Type B pancreatic cell (in vitro differentiated cells): ENCODE measurements around the gene OVCH1. TPM values are rescaled to one million over a fixed set of nuclear protein-coding genes. Genes with fewer than 3 reads are reported as not detected.
A peak's percentile ranks its signal among the peaks of the same experiment; 100 is the strongest.

Experiments
- DNase-seq: peaks from one replicate; pipeline ENCODE4 v3.0.0; 2021; ENCODE audit warnings: mixed read lengths; ENCODE audit not compliant: unreplicated experiment; ENCODE audit errors: extremely low spot score
- H3K27ac Mint-ChIP-seq: 2 replicates; pipeline ENCODE4 v1.8.0; 2021; ENCODE audit warnings: mild to moderate bottlenecking, mixed read lengths
- H3K27me3 Mint-ChIP-seq: 2 replicates; pipeline ENCODE4 v1.8.0; 2021; ENCODE audit warnings: mixed read lengths
- H3K36me3 Mint-ChIP-seq: 2 replicates; pipeline ENCODE4 v1.8.0; 2021; ENCODE audit warnings: mixed read lengths
- H3K4me1 Mint-ChIP-seq: one replicate; pipeline ENCODE4 v1.8.0; 2021; ENCODE audit warnings: mixed read lengths; ENCODE audit not compliant: unreplicated experiment
- H3K4me3 Mint-ChIP-seq: 2 replicates; pipeline ENCODE4 v1.8.0; 2021; ENCODE audit warnings: mild to moderate bottlenecking, mixed read lengths
- H3K9me3 Mint-ChIP-seq: 2 replicates; pipeline ENCODE4 v1.8.0; 2021; ENCODE audit warnings: mixed read lengths
- total RNA-seq: library from RNA; stranded (reverse); gene quantifications from 2 replicates; pipeline ENCODE4 v1.2.1, GENCODE V29; 2021; ENCODE audit warnings: low replicate concordance
- TF ChIP-seq, protein P1 (sequence below): fragments of 200-600 bp; sonication (generic); conservative IDR thresholded peaks from 2 replicates; pipeline ENCODE4 v1.5.0; 2021; ENCODE audit warnings: antibody characterized with exemption, mild to moderate bottlenecking

Gene OVCH1
- total RNA-seq, 1 donor from 2014 or later = 1.0 TPM

DNA sequence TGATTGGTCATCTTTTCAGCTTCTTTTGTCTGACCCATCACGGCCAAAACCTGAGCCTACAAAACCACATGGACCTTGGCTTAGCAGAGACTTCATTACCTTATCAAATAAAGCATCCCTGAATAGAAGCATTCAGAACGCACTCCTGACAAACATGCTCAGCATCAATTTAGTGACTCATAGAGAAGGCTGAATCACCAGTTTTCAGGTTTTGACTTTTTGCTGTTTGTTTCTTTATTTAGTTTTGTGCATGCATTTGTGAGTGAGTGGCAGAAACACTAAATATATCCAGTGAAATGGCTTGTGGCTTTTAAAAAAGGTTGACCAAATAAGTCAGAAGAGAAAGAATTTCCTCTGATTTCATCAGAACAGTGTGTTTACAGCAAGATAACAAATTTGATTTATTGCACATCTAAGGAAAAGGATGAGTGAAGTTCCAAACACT is 19.0 kb upstream of the OVCH1 start:
- TF ChIP-seq, protein P1, sequence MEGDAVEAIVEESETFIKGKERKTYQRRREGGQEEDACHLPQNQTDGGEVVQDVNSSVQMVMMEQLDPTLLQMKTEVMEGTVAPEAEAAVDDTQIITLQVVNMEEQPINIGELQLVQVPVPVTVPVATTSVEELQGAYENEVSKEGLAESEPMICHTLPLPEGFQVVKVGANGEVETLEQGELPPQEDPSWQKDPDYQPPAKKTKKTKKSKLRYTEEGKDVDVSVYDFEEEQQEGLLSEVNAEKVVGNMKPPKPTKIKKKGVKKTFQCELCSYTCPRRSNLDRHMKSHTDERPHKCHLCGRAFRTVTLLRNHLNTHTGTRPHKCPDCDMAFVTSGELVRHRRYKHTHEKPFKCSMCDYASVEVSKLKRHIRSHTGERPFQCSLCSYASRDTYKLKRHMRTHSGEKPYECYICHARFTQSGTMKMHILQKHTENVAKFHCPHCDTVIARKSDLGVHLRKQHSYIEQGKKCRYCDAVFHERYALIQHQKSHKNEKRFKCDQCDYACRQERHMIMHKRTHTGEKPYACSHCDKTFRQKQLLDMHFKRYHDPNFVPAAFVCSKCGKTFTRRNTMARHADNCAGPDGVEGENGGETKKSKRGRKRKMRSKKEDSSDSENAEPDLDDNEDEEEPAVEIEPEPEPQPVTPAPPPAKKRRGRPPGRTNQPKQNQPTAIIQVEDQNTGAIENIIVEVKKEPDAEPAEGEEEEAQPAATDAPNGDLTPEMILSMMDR = no peak
- H3K4me1 Mint-ChIP-seq = no peaks in the 10 kb centered on the region
- H3K27me3 Mint-ChIP-seq = no peaks in the 10 kb centered on the region
- DNase-seq = no peak
- H3K9me3 Mint-ChIP-seq = no peaks in the 10 kb centered on the region
- peaks cover 35% of the 10 kb centered on the region for H3K36me3 Mint-ChIP-seq
- H3K4me3 Mint-ChIP-seq = no peak overlapping the region
- H3K27ac Mint-ChIP-seq = no peak overlapping the region

DNA sequence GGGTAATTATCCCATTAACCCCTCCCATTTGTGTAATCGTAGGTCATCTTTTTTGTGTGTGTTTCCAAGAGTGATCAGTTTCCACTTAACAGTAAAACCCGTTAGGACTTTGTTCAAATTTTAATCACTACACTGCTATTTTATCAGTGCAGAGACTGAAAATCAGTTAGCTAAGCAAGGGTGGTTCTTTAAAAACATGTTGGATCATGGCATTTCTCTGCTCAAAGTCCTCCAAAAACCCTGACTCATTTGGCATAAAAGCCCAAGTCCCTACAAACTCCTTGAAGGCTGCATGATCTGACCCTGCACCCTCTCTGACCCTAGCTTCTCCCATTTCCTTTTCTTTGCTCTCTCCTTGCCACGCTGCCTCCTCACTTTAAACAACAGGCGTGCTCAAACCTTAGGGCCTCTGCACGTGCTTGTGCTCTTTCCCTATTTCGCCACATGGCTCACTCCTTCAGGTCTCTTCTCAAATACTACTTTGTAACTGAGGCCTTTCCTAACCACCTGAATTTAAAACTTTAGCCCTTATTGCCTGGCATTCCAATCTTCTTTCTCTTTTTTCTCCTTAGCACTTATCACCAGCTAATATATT is 13.2 kb upstream of the OVCH1 start:
- H3K4me3 Mint-ChIP-seq = no peak overlapping the region
- H3K27ac Mint-ChIP-seq = peak overlapping the region; percentile 4
- no peaks in the 10 kb centered on the region for H3K27me3 Mint-ChIP-seq
- TF ChIP-seq, protein P1 = no peak
- DNase-seq = no peak
- H3K4me1 Mint-ChIP-seq = peaks cover 11% of the 10 kb centered on the region
- no peaks in the 10 kb centered on the region for H3K9me3 Mint-ChIP-seq
- peaks cover 46% of the 10 kb centered on the region for H3K36me3 Mint-ChIP-seq

DNA sequence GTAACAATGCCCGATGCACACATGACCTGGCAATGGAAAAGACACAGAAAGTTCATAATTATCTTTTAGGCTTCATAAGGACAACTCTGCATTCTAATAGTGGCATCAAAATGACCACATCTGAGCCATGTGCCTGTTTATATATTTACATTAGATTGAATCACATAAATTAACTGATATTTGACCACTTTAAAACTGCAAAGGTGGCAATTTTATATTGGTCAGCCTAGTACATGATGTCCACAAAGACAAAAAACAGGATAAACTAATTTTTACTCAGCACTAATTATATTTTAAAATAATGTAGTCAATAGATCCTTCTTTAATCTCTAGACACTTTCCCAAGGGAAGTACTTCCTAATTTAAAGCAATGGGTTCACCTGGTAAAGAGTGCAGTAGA is 12.0 kb upstream of the OVCH1 start:
- TF ChIP-seq, protein P1 = no peak
- peaks cover 43% of the 10 kb centered on the region for H3K36me3 Mint-ChIP-seq
- H3K4me1 Mint-ChIP-seq = peaks cover 11% of the 10 kb centered on the region
- no peaks in the 10 kb centered on the region for H3K27me3 Mint-ChIP-seq
- H3K9me3 Mint-ChIP-seq = no peaks in the 10 kb centered on the region
- DNase-seq = no peak
- no peak overlapping the region for H3K27ac Mint-ChIP-seq
- no peak overlapping the region for H3K4me3 Mint-ChIP-seq

DNA sequence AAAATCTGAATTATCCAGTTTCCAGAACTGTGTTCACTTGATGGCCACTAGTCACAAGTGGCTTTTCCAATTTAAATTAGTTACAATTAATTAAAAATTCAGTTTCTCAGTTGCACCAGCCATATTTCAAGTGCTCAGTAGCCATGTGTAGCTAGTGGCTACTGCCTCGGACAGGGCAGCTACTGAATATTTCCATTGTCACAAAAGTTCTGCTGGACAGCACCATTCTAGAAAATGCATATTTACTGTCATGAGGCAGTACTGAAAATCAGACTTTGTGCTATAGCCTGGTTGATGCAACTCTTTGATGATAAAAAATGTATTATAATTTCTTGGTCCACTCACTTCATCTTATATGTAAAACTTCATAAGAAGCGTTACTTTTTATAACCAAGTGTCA is 11.5 kb upstream of the OVCH1 start:
- Mint-ChIP-seq H3K4me3 (no peak overlapping the region), H3K27ac (no peak overlapping the region)

DNA sequence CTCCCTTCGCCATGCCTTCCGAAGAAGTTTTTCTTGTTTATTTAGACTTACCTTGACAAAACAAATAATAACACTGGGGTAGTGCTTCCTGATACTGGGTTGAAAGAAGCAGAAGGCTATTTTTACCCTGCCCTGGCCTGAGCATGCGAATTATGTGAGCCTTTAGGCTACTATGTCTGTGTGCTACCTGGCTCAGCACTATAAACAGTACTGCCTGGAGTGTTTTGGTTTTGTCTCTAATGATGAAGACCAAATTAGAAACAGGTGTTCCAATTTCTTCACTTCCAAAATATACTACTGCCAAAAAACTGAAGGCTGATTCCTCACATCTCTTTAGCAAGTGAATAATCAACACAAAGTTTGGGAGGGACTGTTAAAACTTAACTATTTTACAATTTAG is 7.6 kb upstream of the OVCH1 start:
- TF ChIP-seq, protein P1 = no peak
- no peaks in the 10 kb centered on the region for H3K9me3 Mint-ChIP-seq
- H3K4me3 Mint-ChIP-seq = no peak overlapping the region
- no peak for DNase-seq
- peaks cover 4% of the 10 kb centered on the region for H3K4me1 Mint-ChIP-seq
- no peak overlapping the region for H3K27ac Mint-ChIP-seq
- peaks cover 37% of the 10 kb centered on the region for H3K36me3 Mint-ChIP-seq
- no peaks in the 10 kb centered on the region for H3K27me3 Mint-ChIP-seq

More for the DNA sequence above, 11.5 kb upstream of the OVCH1 start:
- DNase-seq = no peak
- TF ChIP-seq, protein P1 = no peak
- Mint-ChIP-seq H3K27me3 (no peaks in the 10 kb centered on the region), H3K4me1 (peaks cover 11% of the 10 kb centered on the region), H3K9me3 (no peaks in the 10 kb centered on the region), H3K36me3 (peaks cover 43% of the 10 kb centered on the region)

DNA sequence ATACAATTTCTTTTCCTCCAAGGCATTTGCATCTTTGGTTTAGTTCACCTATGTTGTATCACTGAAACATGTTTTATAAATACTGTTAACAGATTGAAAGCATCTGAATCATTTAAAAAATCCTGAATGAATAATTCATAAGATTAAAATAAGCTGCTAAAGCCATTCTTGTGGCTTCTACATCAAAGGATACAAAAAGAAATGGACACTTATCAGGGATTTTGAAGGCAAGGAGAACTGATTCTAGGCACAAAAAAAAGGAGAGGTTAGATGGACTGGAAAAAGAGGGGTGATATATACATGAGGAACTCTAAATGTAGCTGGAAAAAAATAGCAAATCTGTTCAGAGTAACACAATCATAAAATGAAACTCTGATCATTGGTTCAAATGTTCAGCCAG is 5.8 kb upstream of the OVCH1 start:
- Mint-ChIP-seq H3K4me1 (peaks cover 4% of the 10 kb centered on the region), H3K9me3 (no peaks in the 10 kb centered on the region), H3K27ac (no peak overlapping the region), H3K36me3 (peaks cover 35% of the 10 kb centered on the region), H3K4me3 (no peak overlapping the region), H3K27me3 (no peaks in the 10 kb centered on the region)
- TF ChIP-seq, protein P1 = no peak
- DNase-seq = no peak
